ENCODE measurements around the gene BCO1. TPM values are rescaled to one million over a fixed set of nuclear protein-coding genes. Genes with fewer than 3 reads are reported as not detected.
A peak's percentile ranks its signal among the peaks of the same experiment; 100 is the strongest.

Gene BCO1
- total RNA-seq, 1 donor from 2014 or later, result 0.81 TPM

DNA sequence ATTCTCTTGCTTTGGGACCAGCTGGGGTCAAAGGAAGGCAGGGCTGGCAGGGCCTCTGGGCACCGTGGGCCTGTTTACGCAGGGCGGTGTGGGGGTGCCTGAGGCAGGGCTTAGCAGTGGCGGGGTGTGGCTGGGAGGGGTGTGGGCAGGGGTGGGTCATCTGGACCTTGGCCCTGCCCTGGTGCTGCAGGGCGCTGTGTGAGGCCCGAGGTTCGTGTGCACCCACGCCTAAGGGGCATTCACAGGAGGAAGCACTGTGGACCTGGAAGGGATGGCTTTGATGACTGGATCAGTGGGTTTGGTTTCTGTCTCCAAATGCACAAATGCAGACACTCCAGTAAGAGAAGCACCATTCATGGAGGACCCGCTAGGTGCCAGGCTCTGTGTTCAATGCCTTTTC, 37.3 kb downstream of the BCO1 start:
- no peak for DNase-seq (ENCODE audit: low spot score)

DNA sequence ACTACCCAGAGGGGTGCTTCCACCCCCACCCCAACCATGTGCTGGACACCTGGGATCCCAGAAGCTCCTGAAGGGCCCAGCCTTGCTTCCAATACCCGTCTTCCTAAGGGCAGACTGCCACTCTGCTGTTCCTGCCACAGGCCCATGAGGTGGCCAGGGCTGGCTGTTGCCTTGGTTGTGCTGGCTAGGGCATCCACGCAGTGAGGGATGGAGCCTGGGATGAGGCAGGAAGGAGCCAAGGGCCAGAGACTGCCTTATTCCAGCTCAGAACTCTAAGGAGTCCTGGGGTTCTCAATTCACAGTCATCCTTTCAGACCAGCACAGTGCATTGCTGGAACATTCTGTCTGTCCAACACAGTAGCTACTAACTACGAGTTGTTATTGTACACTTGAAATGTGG, 37.8 kb downstream of the BCO1 start:
- no peak for DNase-seq (ENCODE audit: low spot score)

DNA sequence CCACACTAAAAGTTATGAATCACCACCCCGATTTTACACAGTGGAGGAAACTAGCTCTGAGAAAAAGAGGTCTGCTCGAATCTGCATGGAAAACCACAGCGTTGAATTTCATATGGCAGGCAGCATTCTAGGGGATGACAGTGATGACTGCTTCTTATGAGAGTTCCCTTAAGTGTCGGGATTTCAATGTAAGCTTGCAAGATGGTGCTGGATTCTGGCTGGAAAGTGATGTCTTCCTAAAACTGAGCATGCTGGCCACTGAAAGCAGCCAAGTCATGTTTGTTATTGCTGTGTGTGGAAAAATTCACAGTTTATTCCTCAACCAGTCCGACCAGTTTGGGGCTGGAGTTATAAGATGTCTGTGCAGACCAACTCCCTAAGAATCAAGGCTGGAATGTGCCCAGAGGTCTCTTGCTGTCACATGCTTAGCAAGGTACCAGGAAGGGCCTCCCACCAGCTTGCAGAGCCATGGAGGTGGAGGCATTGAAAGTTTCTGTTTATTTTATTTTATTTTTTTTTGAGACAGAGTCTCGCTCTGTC, 39.1 kb downstream of the BCO1 start:
- peak; percentile 82 for DNase-seq (ENCODE audit: low spot score)

DNA sequence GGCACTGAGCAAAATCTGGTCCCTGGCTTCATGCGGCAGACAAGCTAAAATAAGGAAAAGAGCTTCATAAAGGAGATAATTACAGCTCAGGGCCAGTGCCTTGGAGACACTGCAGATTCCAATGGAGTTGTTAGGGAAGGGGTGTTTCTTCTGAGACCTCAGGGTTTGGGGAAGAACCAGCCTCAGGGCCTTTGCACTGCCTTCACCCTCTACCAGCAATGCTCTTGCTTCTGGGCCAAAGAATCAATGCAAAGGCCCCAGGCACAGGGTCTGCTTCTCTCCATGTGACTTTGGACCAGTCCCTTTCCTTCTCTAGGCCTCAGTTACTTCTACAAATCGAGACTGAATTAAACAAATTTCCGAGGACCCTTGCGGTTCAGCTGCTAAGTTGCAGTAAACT, 40.0 kb downstream of the BCO1 start:
- DNase-seq (ENCODE audit: low spot score), result no peak

DNA sequence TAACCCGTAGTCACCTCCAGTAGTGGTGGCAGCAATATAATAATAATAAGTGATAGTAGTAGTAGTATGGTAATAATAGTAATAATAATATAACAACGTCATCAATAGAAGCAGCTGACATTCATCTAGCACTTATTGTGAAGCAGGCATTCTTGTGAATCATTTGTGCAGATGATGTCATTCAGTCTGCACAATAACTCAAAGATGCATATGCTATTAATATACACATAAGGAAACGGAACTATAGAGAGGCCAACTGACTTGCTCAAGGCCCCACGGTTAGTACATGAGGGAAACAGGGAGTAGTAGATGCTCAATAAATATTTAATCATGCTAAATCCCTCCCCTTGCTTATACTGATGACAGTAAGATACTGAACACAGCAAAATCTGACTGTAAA, 40.9 kb downstream of the BCO1 start:
- no peak for DNase-seq (ENCODE audit: low spot score)

DNA sequence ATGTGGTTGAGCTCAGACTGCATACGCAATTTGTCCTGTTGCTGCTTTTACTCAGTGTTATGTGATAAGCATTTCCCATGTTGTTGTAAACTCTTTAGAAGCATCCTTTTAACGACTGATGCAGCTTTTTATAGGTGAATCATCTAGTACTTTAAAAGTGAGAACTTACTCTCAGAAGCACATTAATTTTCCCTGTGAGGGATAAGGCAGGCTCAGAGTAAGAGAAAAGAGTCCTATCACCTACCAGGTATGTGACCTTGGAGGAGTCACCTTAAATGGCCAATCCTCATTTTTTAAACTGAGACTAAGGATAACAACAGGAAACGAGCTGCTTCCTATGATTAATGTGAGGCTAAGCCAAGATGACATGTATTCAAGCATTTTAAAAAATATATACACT, 41.9 kb downstream of the BCO1 start:
- no peak for DNase-seq (ENCODE audit: low spot score)

DNA sequence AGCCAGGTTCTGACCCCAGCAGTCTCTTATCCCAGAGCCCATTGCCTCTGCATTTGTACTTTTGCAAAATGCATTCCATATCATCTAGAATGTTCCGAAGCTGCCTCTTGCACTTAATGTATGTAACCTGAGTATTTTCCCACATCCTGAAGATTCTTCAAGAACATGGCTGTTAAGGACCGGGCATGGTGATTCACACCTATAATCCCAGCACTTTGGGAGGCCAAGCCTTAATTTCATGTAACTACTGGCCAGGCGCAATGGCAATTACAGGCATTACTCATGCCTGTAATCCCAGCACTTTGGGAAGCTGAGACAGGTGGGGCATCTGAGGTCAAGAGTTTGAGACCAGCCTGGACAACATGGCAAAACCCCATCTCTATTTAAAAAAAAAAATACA, 44.6 kb downstream of the BCO1 start:
- DNase-seq (ENCODE audit: low spot score), result no peak

DNA sequence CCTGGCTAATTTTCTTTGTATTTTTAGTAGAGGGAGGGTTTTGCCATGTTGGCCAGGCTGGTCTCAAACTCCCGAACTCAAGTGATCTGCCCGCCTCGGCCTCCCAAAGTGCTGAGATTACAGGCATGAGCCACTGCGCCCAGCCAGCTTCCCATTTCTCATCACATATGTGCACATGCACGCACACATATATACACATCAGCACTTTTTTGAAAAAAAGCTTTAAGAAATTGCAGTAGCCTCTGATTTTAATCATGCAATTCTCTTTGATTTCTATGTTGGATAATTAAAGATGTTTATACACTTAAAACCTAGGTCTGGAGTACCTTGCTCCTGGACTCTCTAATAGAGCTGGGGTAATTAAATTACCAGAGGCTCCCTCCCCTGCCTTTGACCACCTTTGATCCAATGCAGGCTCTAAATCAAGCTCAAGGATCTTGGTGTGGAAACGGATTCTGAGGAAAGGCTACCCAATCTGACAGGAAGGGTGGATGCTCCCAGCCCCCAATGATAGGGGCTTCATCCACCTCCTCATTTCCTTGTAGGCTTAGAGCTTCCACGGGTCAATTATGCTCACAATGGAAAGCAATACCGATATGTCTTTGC, 46.6 kb downstream of the BCO1 start:
- DNase-seq (ENCODE audit: low spot score), result no peak

DNA sequence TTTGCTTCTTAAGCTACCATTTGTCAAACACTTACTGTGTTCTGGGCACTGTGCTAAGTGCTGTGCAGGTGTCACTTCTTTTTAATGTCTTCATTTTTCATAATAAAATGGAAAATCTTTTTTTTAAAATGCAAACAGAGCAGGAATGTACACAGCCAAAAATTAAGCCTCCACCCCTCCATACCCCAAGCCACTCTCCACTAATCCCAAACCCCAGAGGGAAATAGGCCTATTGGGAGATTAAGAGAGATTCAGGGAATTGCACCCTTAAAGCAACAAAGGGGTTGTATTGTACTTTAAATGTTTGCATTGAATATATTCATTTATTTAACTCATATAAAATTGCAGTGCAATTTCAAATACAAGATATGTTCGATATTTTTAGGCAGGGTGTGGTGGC, 47.7 kb downstream of the BCO1 start:
- no peak for DNase-seq (ENCODE audit: low spot score)

DNA sequence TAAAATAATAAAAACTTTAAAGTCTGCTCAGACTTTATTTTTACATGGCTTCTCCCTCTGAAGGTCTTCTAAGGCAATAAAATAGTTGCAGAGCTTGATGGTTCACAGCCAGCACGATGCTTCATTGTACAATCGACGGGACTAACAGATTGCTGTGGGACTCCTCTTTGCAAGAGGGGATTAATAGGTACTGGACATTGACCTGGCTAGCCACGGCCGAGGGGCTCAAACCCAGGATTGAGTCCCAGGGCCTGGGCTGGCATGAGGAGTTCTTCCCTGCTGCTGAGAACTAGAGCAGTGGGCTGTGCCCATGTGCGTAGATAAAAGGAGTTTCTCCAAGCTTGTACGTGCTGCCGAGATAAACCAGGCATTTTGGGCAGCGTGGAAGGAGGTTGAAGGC, 52.6 kb downstream of the BCO1 start:
- DNase-seq (ENCODE audit: low spot score), result no peak

DNA sequence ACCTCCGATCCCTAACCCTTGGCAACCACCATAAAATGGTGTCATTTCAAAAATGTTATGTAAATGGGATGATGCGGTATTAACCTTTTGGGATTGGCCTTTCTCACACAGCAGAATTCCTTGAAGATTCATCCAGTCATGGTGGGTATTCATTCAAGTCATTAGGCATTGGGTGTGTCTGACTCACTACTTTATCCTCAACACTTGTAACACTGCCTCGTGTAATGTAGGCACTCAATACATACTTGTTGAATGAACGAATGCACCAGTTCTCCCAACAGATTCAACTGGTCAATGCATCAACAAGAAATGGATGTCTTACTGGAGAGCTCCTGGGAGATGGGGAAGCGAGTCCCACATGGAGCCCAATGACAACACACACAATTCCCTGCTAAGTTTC, 54.4 kb downstream of the BCO1 start:
- DNase-seq (ENCODE audit: low spot score), result no peak

DNA sequence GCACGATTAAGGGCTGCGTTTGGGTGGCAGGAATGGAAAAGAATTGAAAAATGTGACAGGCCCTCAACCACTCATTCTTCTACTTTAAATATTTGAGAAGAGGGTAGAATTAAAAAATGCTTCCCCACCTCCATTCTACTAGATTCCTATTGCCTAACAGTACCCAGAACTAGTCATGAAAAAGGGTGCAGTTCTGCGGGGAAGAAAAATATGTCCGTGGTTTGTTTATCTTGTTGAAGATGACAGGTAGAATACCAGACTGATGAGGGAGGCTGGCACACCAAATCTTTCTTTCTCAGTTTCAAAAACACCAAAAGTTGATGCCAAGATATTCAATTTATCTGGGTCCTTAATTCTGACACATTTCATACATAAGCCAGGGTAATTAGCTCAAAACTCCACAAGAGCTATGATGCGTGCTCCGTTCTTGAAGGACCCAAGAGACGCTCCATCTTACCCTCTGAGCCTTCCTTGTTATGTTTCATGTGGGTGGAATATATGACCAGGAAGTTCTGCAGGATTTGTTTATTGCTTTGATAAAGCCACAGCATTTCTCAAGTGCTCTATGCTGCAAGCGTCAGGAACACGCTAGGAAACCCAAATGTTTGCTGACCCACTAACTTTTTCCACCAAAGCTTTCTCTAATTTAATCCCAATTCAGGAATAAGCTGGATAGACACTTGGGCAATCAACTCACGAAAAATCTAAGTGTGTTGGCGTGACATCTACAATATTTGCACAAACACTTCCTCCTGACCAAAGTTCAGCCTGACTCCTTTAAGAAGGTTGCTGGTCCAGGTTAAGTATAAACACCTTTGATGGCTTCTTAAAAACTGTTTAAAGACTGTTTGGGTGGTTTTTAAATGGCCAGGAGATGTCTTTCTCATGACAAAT, 55.7 kb downstream of the BCO1 start:
- no peak for DNase-seq (ENCODE audit: low spot score)

DNA sequence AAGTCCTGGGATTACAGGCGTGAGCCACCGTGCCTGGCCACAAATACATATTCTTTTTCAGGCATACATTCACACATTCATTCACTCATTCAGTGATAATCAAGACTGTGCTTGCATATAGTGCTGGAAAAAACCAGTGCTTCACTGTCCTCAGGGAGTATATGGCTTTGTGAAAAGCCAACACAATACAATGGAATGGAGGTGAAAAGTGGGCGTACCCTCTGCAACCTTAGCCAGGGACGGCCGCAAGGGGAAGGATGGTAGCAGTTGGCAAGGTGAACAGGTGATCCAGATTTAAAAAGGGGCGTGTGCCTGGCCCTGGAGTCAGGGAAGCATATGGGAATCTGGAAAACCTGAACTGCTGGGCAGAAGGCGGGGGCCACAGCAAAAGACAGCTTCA, 58.1 kb downstream of the BCO1 start:
- DNase-seq (ENCODE audit: low spot score), result no peak

DNA sequence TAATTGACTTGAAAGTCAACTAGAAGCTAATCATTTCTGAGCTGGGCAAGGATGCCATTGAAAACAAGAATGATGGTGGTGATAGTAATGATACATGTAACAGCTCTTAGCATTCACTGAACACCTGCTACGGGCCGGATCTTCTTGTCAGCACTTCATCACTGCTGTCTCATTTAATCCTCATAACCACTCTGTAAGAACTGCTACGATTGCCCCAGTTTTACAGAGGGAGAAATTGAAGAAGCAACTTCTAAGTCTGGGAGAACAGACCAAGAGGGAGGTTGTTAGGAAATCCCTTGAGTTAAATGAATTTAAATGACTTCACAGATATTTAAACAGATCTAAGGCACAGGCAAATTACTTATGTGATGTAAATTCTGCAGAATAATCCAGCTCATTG, 69.3 kb downstream of the BCO1 start:
- DNase-seq (ENCODE audit: low spot score), result no peak

DNA sequence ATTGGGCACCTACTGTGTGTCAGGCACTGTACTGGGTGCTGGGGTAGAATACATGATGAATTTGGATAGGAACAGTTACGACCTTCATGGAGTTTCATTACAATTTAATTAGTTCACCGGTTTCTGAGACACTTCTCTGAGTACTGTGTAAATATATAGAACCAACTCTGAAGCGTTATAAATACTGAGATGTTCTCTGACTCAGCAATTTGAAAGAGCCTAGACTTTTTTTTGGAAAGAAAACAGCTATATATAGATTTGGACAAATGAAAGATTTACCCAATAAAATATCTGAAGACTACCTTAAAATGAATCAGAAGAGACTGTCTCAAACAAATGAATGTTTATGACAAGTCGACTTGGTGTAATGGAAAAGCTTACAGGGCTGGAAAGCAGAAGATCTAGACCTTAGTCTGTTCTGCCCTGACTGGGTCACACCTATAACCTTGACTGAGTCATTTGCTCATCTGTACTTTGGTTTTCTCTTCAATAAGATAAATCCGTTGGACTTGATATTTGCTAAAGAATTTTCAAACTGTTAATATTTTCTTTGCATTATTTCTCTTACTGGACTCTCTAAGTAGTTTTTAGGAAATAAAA, 71.7 kb downstream of the BCO1 start:
- DNase-seq (ENCODE audit: low spot score), result no peak

DNA sequence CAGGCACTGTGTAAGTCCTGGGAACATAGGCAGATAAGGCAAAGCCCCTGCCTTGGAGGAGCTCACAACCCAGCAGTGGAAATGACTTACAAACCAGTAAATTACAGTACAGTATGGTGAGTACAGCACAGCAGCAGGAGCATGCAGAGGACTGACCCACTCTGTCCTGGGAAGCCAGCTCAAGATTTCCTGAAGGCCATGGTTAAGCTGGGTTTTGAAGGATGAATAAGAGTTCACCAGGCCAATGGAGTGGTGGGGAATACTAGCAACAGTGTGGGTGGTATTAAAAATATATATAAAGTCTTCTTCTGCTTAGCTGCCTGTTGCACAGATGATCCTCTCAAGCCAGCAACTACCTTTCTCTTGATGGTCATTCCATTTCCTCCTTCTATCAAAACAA, 73.3 kb downstream of the BCO1 start:
- DNase-seq (ENCODE audit: low spot score), result no peak

DNA sequence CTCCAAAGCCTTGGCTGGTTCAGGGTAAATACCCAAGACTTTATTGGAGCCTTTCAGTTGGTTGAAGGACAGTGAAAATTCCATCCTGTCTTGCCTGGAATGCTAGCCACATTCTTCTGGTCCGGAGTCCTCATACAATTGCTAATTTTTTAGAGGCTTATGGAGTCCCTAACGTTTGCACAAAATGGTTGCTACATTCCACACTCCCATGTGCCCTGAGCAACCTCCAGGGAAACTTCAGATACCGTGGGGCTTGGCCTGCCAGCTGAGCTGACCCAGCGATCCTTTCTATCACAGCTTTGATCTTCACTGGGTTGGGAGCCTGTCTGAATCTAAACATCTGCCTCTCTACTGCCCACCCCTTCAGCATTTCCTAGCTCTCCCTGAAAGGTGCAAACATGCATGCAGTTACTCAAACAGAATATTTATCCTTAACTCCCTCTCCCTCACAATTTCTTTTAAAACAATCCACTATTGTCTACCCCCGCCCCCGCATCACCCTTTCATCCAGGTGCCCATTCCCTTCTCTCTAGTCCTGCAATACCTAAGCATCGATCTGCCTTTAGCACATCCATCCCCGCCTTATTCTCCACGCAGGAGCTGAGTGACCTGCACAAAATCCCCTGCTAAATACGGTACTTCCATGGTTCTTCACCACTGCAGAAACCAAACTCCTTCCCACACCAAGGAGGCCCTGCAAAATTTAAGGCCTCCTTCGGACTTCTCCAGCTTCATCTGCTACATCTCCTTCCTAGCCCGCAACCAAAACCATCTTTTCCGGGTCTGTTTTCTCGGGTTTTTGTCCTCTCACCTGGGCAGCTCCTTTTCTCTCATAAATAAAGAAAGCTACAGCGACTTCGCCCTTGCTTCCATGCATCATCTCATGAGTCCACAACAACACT, 75.5 kb downstream of the BCO1 start:
- no peak for DNase-seq (ENCODE audit: low spot score)

DNA sequence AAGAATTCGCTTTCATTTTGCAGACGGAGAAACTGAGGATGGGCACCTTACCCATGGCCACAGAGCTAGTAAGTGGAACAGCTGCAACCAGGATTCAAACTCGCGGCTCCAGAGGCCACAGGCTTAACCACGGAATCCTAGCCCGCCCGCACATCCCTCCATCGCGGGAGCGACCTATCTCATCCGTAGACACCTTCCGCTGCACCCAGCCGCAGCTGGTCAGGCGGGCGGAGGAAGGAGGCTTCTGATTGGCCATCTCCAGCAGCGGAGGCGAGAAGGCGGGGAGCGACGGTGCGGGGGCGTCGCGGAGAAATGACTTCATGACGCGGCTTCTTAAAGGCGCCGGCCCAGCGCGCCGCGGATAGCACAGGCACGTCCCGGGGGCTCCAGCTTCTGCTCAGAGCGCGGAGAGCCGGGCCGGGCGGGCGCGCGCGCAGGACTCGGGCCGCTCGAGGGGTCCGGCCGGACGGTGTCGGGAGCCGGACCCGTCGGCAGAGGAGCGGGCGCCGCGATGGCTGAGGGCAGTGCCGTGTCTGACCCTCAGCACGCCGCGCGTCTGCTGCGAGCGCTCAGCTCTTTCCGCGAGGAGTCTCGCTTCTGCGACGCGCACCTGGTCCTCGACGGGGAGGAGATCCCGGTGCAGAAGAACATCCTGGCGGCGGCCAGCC, 76.2 kb downstream of the BCO1 start, which contains the start of gene GAN:
Gene GAN, plus strand, starts transcription at position 360 of the 668 bp plus-strand sequence. Its CDS starts 152 bp downstream, at position 512.
- peak; percentile 97 for DNase-seq (ENCODE audit: low spot score)

DNA sequence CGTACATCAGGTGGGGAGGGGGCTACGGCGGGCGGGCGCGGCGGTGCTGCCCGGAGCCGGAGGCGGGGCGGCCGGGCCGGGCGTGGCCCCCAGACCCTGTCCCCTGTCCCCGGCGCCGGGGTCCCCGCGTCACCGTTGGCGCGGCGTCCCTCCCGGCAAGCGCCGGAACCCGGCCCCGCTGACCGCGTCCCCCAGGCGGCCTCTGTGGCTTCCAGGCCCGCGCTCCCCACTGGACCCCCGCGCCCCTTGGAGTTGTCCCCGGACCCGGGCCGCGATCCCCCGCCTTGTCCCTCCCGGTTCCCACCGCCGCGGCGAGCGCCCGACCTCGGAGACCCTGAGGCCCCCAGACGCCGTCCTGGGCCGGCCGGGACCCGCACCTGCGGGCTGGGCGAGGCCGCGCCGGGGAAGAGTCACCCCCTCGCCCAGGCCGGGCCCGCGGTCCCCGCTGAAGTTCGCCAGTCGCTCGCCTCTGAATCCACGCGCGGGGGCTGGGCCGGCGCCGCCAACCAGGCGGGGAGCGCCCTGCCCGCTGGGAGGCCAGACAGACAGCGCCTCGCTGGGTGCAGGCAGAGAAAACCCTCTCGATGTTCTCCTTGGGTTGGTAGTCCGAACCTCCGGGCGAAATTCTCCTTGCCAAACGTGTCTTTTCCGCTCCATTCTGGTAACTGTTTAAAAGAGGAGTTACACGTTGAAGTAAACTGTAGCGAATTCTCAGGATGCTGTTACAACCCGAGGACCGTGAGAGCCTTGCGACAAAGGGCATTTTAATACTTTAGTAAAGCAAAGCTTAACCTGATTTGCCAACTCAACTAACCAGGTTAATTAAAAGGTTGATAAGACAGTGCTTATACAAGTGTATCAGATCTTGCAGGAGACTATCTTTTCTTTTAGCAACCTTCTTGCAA, 77.0 kb downstream of the BCO1 start:
- DNase-seq (ENCODE audit: low spot score), result peak; percentile 65

DNA sequence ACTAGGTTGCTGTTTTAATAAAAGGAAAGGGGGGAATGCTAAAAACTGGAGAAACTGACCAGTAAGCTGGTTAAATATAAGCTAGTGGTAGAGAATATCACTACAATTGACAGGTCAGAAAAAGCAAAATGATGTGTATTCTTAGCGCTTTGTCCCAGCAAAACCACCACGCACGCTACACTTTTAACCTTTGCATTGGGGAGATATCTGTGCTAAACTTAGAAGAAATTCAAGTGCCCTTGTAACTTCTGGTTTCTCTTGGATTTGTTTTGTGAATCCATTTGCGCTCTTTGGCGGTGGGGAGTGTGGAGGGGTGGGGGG, 77.6 kb downstream of the BCO1 start:
- DNase-seq (ENCODE audit: low spot score), result no peak

Measured in ureter (tissue), 1 donor.